ENCODE results near the gene GPR84.

DNA sequence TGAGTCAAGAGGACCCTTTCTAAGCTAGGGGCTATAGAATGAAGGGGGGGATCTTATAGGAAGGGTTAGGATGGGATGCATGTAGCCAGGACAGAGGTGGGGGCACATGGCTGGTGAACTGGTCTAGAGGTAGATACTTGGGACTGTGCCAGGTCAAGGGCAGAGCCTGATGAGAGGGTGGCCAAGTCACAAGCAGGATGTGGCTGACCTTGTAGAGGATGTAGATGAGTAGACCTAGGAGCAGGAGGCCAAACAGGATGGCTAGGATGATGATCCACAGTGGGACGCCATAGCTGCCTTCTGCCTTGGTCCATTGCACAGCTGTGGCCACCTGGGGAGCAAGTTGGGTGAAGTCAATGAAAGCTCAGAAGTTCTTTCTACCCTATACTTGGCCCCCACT, 32.9 kb upstream of the GPR84 start:
- TF ChIP-seq CTCF (IDR thresholded peaks at IDR 0.05; ENCODE audit: low read length), result no peak
- TF ChIP-seq EZH2 (optimal IDR thresholded peaks at IDR 0.05; ENCODE audit: low read depth, low read length), result no peak
- TF ChIP-seq EZH2phosphoT487 (IDR thresholded peaks at IDR 0.05; ENCODE audit: low read length), result no peak

All from MM.1S (cell line).